ENCODE data around the gene HDAC4. TPM values are rescaled to one million over a fixed set of nuclear protein-coding genes. Genes with fewer than 3 reads are reported as not detected.

Gene HDAC4
- total and polyA plus RNA-seq, 2 of the 8 experiments (the other 6 are each of a cell fraction or from before 2014, with no cell fraction given): 15.4 to 31.5 TPM

GRCh38 chr2:239159476-239159911 lies 241.3 kb downstream of the HDAC4 start (continued):
- no peak for TF ChIP-seq SP1 (IDR thresholded peaks at IDR 0.05; ENCODE audit: low read depth, low read length)
- TF ChIP-seq SP2 (IDR thresholded peaks at IDR 0.05; ENCODE audit: low read length): no peak
- TF ChIP-seq CREB1 (IDR thresholded peaks at IDR 0.05): no peak
- no peak for TF ChIP-seq RAD21 (IDR thresholded peaks at IDR 0.05 in 1 of 2, conservative IDR thresholded peaks at IDR 0.05 in 1 of 2; ENCODE audit: low read depth in 2 of 2, low read length in 2 of 2)
- TF ChIP-seq EZH2 (IDR thresholded peaks at IDR 0.05; ENCODE audit: low read depth, low read length, severe bottlenecking): no peak
- no peak for TF ChIP-seq CBX5 (IDR thresholded peaks at IDR 0.05; ENCODE audit: low read depth, low read length)

Measured in H1 (cell line).